Effector CD4-positive, alpha-beta T cell (primary cell): ENCODE data around the gene SLC15A3.

Experiments used
- DNase-seq: peaks from one replicate; pipeline ENCODE4 v3.0.0-alpha.2; 2020

SLC15A3 gene

GRCh38 chr11:60927061-60927592, 24.8 kb downstream of the SLC15A3 start:
- no peak for DNase-seq

- DNase-seq = no peak
Observed at GRCh38 chr11:60926500-60926899, 25.5 kb downstream of the SLC15A3 start.

GRCh38 chr11:60925868-60926267, 26.1 kb downstream of the SLC15A3 start:
- DNase-seq = no peak

GRCh38 chr11:60924906-60925853, 26.8 kb downstream of the SLC15A3 start:
- no peak for DNase-seq

GRCh38 chr11:60924110-60924905, 27.7 kb downstream of the SLC15A3 start, which contains the start of gene TMEM132A:
Gene TMEM132A, plus strand, starts transcription at chr11:60924460. Its CDS starts 174 bp downstream, at chr11:60924634.
- no peak for DNase-seq

- no peak for DNase-seq
Observed at GRCh38 chr11:60923800-60924109, 28.2 kb downstream of the SLC15A3 start.

- no peak for DNase-seq
Observed at GRCh38 chr11:60923326-60923725, 28.6 kb downstream of the SLC15A3 start.

- no peak for DNase-seq
Observed at GRCh38 chr11:60922906-60923305, 29.1 kb downstream of the SLC15A3 start.

- no peak for DNase-seq
Observed at GRCh38 chr11:60921777-60922335, 30.1 kb downstream of the SLC15A3 start.

- DNase-seq = no peak
Observed at GRCh38 chr11:60921259-60921658, 30.7 kb downstream of the SLC15A3 start.

- no peak for DNase-seq
Observed at GRCh38 chr11:60919956-60920355, 32.0 kb downstream of the SLC15A3 start.

GRCh38 chr11:60919320-60919719, 32.7 kb downstream of the SLC15A3 start:
- no peak for DNase-seq

- no peak for DNase-seq
Observed at GRCh38 chr11:60918939-60919265, 33.1 kb downstream of the SLC15A3 start.

GRCh38 chr11:60918251-60918938, 33.6 kb downstream of the SLC15A3 start:
- DNase-seq = no peak

- DNase-seq = no peak
Observed at GRCh38 chr11:60917267-60917666, 34.7 kb downstream of the SLC15A3 start.

GRCh38 chr11:60916669-60917206, 35.2 kb downstream of the SLC15A3 start:
- DNase-seq = no peak

GRCh38 chr11:60915248-60915914, 36.6 kb downstream of the SLC15A3 start:
- peak; percentile 51 for DNase-seq

GRCh38 chr11:60914633-60915247, 37.2 kb downstream of the SLC15A3 start:
- no peak for DNase-seq

- peak; percentile 83 for DNase-seq
Observed at GRCh38 chr11:60913793-60914632, 38.0 kb downstream of the SLC15A3 start, which contains the start of gene TMEM109. Gene TMEM109, plus strand, starts transcription at chr11:60914158. Its CDS starts 5,536 bp downstream, at chr11:60919694.

GRCh38 chr11:60912851-60913528, 39.0 kb downstream of the SLC15A3 start:
- DNase-seq = no peak
